Measurements from ENCODE around the gene RYR2. TPM values are rescaled to one million over a fixed set of nuclear protein-coding genes. Genes with fewer than 3 reads are reported as not detected.

RYR2 gene
- total RNA-seq, 1 donor from 2014 or later, result 2.4 TPM

DNA sequence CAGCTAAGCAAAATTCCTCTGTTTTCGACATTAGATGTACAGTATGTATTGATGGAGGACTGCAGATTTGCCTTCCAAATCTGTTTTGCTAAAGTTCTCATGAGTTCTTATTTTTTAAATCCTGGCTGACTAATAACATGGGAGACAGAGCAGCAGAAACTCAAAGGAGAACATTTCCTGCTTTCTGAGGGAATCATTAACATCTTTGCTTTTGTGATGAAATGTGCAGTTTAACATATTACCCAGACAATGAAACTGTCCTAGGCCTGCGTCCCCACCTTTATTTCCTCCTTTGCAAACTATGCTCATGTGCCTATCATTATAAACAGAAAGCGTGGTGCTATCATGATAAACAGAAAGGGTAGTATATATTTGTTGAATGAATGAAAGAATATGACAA, 698.9 kb downstream of the RYR2 start:
- DNase-seq, result no peak

DNA sequence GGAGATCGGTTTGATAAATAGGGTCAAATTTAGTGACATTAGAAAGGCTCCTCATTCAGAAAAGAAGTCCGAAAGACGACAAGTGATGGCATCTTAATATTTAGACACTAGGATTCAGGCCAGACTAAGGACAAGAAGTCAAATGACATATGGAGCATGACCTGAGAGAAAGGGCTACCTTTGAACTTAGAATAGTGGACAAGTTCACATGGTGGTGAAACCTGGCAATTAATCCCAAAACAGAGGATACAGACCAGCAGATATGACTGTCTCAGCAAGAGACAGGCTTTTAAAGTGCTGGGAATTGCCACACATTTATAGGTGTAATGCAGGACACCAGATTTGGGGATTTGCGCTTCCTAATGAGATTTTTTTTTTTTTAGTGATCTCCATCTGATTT, 703.6 kb downstream of the RYR2 start:
- no peak for DNase-seq

DNA sequence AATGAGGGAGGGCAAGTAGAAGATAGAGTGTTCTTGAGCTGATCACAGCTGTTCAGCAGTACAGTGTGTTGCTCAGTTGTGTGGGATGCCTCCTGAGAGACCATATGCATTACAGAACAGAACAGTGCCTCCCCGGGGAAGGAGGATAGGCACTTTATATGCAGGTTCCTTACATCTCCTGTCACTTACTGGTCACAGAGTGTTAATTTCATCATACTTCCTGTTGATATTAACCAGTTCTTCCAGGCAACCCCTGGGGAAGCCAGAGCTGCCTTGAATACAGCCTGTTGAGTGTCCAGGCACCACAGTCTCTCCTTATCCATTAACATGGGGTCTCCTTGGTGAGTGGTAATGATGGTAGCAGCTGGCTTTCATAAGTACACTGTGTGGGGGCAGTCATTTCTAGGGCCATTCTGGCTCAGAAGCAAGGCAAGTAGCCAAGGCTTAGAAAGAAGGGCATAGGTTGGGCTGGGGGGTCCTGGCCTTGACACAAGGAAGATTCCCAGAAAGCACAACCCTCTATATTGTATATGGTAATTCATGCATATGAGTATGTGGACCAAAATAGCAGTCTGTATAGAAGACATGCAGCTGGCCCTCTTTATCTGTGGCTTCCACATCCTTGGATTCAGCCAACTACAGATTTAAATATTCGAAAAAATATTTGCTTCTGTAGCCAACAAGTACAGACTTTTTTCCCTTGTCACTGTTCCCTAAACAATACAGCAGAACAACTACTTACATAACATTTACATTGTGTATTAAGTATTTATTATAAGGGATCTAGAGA, 706.4 kb downstream of the RYR2 start:
- DNase-seq, result peak; percentile 25

DNA sequence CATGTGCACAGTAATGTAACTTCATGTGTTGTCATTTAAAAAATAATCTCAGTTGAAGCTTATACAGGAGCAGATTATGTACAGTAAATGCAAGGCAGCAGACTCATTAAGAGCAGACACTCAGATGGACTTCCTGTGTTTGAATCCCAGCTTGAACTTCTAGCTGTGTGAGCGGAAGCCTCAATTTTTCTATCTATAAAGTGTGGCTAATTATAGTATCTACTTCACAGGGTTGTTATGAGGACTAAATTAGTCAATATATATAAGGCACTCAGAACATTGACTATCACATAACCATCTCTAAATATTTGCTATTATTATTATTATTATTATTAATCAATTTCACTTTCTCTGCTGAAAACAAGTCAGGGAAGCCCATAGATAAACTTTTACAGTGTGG, 707.1 kb downstream of the RYR2 start:
- no peak for DNase-seq

DNA sequence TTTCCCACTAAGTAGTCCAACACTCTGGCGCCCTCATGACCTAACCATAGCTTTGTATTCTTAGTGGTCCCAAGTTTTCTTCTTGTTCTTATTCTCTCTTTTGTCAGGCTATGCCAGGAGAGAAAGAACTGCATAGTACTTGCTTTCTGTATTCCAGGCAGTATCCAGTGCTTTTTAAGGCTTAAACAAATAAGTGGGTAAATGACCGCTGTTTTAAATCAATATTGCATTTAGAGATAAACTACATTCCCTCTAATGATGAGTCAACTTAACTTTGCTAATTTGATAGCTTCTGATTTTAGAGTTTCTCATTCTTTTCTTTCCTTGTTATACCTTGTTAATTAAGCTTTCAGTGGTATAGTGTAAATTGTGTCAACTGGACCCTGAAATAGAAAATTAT, 709.1 kb downstream of the RYR2 start:
- no peak for DNase-seq

DNA sequence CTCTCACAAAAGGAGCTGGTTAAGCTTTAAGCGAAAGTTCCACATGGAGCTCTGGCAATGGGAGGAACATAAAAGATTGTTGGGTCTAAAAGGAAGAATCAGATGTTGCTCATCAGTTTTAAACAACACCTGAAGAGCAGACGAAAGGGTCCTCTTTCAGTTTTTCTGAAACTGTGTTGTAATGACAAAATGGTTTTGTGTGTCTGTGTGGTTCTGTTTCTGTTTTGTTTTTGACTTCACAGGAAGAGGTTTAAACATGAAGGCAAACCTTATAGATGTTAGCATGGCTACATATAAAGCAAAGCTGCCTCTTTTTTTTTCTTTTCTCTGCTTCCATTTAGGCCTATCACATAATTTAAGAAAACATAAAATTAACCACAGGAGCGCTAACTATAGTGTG, 712.6 kb downstream of the RYR2 start:
- DNase-seq, result no peak

DNA sequence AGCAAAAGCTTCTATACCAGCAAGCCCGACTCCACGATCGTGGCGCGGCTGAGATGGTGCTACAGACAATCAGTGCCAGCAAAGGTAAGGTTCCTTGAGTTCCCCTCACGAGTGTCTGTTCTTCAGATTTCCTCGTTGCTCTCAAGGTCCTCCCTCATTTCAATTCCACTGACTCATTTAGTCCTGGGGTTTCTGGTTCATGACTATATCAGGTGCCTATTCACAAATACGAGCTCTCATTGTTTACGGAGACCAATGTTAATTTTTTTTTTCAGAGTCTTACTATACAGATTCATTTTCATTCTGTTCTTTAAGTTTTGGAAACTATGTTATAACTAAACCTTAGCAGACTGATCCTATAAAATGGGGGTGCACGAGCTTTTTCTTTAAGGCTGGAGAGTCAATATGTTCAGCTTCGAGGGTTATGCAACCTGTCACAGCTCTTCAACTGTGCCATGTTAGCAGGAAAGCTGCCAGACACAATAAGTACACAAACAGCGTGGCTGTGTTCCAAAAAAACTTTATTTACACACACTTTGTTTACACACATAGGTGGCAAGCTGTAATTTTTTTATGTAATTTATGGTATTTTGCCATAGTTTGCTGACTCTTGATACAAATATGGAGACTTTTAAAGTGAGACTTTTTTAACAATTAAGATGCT, 714.5 kb downstream of the RYR2 start:
- no peak for DNase-seq

DNA sequence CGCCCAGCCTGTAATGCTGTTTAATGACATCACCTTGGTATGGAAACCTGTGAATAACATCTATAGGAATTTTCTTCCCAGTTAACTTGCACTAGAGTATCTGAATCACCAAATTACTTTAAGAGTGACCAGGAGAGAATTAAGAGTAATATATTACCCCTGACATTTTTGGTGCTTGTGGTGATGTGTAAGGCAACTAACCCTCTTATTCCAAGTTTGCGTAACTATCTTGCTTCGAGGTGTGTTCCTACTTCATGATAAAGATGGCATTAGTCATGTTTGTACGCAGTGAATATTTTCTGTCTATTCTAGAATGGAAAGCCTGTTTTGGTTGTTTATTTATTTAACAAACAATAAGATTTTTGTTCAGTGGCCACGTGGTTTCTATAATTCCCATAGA, 717.4 kb downstream of the RYR2 start:
- no peak for DNase-seq

DNA sequence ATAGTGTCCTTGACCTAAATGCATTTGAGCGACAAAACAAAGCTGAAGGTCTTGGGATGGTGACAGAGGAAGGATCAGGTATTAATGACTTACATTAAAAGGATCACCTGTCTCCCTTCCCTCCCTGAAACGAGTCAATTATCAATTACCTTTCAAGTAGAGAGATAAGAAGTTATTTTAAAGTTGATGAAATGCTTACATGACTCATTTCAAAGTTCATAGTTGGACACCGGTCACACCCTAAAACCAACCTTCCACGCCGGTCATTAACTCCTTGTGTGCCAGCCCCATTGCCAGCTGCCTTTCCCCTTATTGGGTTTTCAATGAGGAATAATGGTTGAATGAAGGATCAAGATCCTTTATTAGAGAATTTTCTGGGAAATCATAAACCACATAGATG, 719.0 kb downstream of the RYR2 start:
- DNase-seq, result no peak

DNA sequence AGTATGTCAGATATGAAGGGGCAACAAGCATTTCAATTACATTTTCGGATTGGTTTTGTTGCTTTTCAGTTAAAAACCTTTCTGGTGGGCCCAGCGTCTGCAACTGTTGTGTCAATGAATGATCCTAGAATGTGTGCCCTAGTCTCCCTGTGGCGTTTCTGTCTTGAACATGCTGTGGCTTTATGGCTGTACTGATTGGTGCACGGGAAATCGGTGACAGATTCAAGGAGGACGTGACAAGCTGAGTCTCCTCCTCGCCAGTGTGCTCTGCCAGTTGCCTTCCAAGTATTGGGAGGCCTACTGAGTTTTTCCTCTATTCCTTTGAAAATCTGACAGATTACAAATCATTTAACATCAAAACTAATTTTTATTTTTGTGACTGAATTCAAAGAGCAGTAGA, 721.2 kb downstream of the RYR2 start:
- no peak for DNase-seq

DNA sequence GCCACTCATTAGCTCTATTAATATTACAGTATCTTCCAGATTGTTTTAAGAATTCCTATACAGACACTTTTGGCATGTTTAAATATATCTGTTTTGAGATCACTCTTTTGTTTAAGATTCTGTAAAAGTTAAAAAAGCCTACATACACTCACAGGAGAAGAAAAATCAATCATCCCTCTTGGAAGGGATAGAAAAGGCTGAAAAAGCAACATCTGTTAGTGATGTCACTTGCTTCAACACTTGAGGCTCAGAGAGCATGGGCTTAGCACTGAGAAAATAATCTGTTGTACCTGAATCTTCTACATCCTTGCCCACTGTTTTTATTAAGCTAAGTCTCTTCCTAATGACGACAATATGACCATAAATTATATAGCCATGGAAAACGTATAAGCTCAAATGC, 721.8 kb downstream of the RYR2 start:
- DNase-seq, result no peak

DNA sequence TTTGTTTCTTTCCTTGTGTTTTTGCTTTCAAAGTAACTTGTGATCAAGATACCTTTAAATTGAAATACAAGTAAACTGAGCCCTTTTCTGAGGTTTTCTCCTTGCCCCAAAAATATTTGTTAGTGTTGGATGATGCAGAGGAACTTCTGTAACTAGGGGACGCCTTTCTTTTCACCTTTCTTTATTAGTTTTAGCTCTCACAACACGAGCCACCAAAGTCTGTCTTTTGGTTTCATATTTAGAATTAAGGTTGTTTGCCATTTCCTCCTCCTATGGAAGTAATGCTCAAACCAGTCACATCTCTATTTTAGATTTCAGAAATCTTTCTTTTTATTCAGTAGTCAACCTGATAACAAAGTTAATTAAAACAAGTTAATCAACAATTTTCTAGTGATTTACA, 727.9 kb downstream of the RYR2 start:
- no peak for DNase-seq

DNA sequence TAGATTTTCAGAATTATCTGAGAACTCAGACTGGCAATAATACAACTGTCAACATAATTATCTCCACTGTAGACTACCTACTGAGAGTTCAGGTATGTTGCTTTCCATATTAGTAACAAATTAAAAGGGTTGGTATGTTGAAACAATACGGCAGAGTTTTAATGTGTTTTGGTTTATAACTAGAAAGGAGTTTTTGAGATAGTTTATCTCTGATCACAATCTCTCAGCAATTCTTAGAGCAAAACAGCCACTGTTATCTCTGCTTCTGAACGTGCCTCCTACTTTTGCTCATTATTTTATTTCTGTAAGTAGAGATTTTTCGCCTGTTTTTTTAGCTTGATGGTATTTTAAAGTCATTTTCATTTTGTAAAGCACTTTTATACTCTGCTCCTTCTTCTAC, 730.0 kb downstream of the RYR2 start:
- no peak for DNase-seq

DNA sequence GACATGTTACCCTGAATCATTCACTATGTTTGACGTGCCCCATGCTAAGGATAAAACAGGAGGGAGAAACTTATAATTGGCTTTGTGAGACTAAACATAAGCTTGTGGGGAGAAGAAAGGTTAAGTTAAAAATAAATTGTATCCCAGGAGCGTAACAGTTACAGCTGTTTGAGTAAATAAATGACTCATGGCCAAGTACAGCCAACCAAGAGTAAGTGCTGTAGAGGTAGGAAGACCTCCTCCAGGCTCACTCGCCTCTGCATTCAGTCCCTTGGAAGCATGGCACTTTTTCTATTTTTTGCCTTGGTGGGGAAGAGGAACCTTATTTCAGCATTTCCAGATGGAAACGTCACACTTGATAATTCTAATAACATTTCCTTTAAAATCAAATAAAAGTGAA, 732.3 kb downstream of the RYR2 start:
- DNase-seq, result no peak

DNA sequence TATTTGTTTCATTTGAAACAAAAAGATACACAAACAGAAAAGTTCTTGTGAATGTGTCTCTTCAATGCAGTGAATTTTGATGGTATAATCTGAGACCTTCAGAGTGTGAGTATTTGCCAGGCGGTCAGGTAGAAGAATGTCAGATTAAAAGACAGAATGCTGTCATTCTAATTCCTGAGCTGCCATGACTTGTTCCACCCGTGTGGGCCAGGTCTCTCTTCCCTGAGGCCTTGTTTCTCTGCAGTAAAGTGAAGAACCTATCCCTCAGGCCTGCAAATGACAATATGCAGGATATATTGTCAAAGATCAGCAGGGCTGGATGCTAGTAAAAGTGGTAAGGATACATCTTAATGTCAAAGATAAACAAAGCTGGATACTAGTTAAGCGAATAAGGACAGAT, 737.4 kb downstream of the RYR2 start:
- DNase-seq, result no peak

DNA sequence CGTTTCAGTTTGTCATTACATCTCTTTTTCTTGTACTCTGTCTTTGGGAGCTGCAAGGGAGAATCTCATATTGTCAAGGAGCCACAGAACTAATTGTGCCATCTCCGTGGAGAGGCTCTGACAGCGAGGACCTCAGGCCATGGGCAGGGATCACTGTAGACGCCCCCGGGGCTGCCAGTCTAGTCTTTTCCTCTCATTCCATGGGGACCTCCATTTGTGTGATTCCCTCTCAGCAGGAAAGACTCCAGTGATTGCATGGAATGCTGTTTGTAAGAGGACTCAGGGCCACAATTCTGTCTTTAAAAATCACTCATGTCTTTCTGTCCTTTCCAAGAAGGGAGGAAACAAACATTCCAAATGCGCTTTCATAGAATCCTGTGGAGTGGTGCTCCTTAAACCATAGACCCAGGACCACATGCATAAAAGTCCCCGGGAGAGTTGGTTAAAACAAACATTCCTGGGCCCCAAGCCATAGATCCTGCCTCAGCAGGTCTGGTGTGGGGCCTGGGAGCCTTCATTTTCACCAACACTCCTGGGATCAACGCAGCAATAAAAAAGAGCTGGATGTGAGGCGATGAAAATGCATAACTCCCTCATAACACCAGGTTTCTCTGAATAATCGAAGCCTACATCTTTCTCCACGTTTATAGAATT, 744.2 kb downstream of the RYR2 start:
- DNase-seq, result no peak

DNA sequence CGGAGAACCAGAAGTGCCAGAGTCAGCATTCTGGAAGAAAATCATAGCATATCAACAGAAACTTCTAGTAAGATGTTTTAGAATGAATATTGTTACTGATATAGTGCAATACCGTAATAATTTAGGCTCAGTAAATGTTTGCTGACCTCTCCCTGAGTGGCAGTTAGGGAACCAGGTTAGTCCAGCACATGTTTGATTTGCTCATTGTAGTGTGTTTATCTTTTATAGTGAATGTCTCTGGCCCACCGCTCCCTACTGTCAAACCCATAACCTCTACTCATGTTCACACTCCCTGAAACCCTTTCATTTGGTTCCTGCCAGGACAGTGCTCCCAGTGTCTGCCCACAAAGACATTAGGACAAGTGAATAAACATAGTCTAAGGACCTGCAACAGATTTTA, 746.1 kb downstream of the RYR2 start:
- no peak for DNase-seq

DNA sequence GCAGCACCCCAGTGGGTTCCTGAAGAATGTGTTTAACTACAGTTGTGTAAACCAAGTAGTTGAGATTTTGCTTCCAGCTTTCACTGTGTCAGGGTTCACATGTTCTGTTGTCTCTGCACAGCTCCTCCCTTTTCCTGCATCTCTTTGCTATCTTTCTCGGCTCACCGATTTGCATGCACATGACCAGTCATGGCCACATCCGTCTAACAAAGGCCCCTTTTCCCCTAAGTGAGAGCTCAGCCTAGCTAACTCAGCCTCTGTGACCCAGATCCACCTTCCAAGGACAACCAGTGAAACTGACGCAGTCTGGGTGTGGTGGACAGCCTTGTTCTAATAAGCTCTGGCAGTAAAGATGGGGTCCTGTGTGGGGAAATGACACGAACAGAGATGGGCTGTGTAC, 747.6 kb downstream of the RYR2 start:
- DNase-seq, result no peak

DNA sequence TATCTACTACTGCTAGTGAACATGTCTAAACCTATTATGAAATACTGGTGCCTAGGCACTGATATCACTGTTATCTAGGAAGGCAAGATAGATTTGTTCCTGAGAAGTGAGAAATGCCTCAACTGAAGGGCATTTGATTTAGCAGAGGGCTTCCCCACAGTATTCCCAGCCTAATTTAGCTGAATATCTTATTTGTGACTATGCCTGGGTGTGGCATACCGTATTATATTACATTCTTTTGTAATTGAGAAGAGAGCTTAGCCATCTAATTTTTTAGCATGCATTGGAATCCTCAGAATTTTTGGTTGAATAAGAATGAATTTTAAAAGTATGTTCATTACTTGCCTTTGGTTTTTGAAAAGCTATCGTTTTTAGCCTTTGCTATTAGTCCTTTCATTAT, 749.6 kb downstream of the RYR2 start:
- DNase-seq, result no peak

DNA sequence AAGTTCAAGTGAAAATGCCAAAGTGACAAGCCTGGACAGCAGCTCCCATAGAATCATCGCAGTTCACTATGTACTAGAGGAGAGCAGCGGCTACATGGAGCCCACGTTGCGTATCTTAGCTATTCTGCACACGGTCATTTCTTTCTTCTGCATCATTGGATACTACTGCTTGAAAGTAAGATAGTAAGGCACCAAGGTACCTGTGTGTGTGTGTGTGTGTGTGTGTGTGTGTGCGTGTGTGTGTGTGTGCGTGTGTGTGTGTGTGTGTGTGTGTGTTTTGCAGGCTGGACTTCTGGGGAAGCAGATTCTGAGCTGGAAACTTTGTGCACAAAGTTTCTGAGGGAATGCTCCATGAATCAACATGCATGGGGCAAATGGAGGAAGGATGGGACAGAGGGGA, 750.2 kb downstream of the RYR2 start:
- no peak for DNase-seq

DNA sequence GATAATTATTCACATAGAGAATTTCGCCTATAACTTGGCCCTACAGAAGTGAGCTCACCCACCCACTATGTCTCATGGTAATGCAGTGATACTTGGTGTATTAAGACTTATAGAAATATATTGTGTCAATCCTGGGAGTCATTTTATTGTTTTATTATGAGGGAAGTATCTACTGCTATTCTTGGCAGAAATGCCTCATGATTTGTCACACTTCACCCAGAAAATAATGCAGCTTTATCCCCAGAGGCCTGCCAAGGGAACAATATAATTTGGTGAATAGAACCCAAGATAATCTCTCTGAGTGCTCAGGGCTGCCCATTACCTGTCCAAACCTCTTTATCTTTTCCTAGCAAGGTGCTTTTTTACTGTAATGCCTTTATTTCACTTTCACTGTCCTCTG, 750.7 kb downstream of the RYR2 start:
- no peak for DNase-seq

DNA sequence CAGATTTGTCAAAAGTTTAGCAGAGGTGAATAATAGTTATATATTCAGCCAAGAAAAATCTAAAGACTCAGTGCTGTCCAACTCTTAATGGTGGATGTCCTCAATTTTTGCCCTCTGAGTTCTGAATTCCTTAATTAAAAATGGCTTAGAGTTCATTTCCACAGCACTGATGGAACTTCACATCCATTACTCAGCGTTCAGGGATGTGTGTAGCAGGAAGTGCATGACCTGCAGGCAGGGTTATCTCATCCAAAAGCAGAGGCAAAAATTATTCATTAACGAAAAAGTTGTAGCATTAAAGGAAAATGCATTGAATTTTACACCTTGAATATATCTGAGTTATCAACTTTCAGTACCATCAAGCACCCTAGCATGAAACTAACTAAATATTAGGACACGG, 752.1 kb downstream of the RYR2 start:
- DNase-seq, result no peak

DNA sequence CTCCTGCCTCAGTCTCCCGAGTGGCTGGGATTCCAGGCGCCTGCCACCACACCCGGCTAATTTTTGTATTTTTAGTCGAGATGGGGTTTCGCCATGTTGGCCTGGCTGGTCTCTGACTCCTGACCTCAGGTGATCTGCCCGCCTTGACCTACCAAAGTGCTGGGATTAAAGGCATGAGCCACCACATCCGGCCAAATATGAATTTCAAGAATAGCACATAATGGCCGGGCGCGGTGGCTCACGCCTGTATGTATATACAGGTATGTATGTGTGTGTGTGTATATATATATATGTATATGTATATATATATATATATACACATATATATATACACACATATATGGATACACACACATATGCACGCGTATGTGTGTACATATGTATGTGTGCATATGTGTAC, 753.6 kb downstream of the RYR2 start:
- DNase-seq, result no peak

All from tongue (tissue), 2 donors.